Fibroblast of skin of right quadriceps (primary cell): ENCODE results near the gene PSD.
A peak's percentile ranks its signal among the peaks of the same experiment; 100 is the strongest.

ENCODE experiments used
- DNase-seq: peaks from one replicate; pipeline ENCODE4 v3.0.0-alpha.2; 2013

PSD gene

GRCh38 chr10:102382871-102383270, 35.7 kb downstream of the PSD start:
- DNase-seq: no peak

GRCh38 chr10:102381983-102382382, 36.6 kb downstream of the PSD start:
- no peak for DNase-seq

GRCh38 chr10:102379383-102379782, 39.2 kb downstream of the PSD start:
- no peak for DNase-seq

GRCh38 chr10:102376901-102377300, 41.7 kb downstream of the PSD start:
- no peak for DNase-seq

- no peak for DNase-seq
Measured at GRCh38 chr10:102375867-102376266, 42.7 kb downstream of the PSD start.

GRCh38 chr10:102375250-102375649, 43.3 kb downstream of the PSD start:
- DNase-seq: no peak

GRCh38 chr10:102371295-102371694, 47.3 kb downstream of the PSD start:
- no peak for DNase-seq

- no peak for DNase-seq
Measured at GRCh38 chr10:102368077-102368476, 50.5 kb downstream of the PSD start.

GRCh38 chr10:102367441-102367840, 51.1 kb downstream of the PSD start:
- DNase-seq: no peak

GRCh38 chr10:102358712-102359382, 59.7 kb downstream of the PSD start:
- peak; percentile 25 for DNase-seq

GRCh38 chr10:102354451-102354850, 64.1 kb downstream of the PSD start:
- no peak for DNase-seq
